ENCODE measurements around the gene KIAA0825.

Gene KIAA0825

GRCh38 chr5:94499806-94500205 is 118.6 kb downstream of the KIAA0825 start:
- DNase-seq = no peak

DNA sequence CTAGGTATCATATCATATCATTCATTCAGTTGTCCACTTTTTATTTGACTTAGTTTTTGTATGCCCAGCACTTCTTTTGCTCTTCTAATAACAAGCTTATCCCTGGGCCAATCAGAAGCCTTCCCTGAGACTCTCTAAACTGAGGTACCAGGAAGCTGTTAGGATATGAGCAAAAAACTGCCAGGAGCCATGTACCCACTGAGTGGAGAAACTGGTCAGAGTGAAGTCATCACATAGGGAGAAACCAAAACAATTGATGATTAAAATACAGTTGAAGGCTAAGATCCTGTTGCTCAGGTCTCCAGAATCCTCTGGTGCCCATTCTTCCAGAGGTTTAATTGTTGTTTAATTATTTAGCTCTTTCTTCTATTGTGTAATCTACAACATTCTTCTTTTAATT is 120.2 kb downstream of the KIAA0825 start:
- DNase-seq = no peak

DNA sequence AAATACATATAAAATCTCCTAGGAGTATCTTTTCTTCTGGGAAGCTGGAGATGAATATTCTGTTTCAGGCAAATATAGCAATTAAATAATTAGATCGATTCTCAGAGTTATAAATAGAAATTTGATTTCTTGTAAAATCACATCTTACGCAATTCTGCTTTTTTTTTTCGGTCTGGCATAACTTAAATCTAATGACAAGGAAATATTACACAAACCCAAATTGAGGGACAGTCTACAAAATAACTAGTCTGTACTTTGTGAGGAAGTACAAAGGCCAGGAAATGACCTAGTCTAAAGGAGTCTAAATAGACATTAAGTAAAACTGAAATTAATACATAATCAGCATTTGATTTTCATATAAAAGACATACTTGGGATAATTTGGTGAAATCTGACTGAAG is 133.3 kb downstream of the KIAA0825 start:
- no peak for DNase-seq

DNA sequence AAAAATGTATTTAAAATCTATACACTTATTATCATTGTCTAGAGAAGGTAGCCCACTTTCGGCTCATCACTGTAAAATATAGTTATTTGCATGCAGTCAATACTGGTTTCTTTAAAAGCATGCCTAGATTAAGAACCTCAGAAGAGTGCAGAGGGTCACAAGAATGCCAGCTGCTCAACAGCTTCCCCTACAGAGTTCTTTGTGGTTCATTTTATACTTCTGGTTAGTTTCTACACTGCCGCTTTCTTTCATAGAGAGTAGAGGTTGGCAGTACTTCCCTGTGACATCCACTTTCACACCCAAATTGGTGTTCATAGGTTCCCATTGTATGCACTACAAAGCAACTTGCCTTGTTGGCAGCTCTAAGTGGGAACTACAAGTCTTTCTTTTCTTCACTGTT is 137.3 kb downstream of the KIAA0825 start:
- DNase-seq = no peak

- DNase-seq = no peak
These were observed 137.9 kb downstream of the KIAA0825 start for GRCh38 chr5:94480486-94480885.

GRCh38 chr5:94473936-94474335 is 144.5 kb downstream of the KIAA0825 start:
- no peak for DNase-seq

- DNase-seq = no peak
These were observed 146.9 kb downstream of the KIAA0825 start for GRCh38 chr5:94471521-94471920.

GRCh38 chr5:94470802-94471201 is 147.6 kb downstream of the KIAA0825 start:
- DNase-seq = no peak

- DNase-seq = no peak
These were observed 148.5 kb downstream of the KIAA0825 start for GRCh38 chr5:94469894-94470329.

GRCh38 chr5:94467954-94468930 is 150.2 kb downstream of the KIAA0825 start:
- DNase-seq = no peak

DNA sequence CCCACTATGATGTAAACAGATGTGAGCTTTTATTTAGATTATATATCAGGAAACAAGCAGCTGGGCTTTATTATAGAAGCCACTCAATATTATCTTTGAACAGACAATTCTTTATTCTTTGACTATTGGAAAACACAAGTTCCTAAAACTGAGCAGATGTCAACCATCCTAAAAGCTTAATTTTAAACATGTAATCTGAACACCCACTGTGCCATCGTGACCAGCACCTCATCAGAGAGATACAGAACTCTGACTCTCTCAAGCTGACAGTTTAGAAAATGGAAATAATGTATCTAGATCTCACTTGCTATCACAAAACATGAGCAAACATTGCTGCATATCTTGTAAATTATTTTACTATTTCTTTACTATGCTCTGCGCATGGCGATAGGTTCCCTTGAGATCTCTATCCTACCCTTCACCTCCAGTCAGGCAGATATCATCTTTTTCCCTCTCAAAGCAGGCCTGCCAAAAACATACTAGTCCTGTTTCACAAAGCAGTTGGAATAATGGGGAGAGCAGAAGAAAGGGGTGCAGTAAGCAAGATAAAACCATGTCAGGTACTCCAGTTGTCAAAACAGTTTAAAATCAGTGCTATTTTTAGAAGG is 151.0 kb downstream of the KIAA0825 start:
- DNase-seq = no peak

GRCh38 chr5:94463739-94464138 is 154.7 kb downstream of the KIAA0825 start:
- DNase-seq = no peak

DNA sequence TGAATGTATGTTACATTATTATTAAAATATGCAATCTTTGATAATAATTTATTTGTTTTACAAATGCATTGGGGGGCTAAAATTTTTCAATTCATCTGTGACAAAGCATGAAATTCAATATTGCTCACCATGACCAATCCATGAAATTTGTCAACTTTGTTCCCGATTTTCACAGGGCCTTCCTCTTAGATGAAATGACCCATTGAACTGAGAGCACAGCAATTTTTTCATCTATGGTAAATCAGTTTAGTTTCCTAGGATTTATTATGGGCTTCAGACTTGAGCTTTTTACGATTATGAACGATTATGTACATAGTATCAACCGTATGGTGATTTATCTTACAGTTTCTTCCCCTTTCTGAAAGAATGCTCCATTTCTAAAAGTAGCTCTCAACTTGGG is 157.3 kb downstream of the KIAA0825 start:
- DNase-seq = no peak

DNA sequence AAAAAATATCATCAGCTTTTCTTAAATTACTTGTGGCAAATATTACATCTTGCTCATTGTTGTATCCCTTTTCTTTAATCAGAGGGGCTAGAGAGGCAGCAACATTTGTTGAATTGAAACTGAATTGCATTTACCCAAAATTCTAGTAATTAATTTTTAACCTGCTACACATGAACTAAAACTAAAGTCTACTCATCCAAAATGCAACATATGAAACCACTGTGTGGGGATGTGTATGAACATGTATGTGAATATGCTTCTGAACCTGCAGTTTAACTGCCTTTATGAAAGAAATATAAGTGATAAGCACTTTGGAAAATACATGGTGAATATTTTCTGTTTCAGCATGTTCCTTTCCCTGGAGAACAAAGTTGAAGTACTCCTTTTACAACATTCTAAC is 158.5 kb downstream of the KIAA0825 start:
- DNase-seq = no peak

- DNase-seq = no peak
These were observed 160.6 kb downstream of the KIAA0825 start for GRCh38 chr5:94457788-94458187.

DNA sequence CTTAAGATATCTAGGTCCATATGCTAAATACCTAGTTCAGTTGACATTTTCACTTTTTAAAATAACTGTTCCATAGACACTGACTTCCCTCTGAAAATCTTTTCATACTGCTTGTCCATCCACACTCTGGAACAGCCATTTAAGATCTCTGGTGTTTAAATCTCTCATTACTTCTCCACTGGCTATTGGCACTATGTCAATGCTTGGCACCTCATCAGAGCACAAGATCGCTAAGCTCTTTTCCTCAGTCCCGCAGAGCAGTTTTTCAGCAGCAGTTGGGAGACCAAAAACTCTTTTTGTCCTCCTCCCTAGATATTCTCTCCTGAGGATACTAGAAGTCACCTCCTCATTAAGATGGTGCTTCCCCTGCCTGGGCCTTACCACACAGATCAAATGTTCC is 172.7 kb downstream of the KIAA0825 start:
- DNase-seq = no peak

DNA sequence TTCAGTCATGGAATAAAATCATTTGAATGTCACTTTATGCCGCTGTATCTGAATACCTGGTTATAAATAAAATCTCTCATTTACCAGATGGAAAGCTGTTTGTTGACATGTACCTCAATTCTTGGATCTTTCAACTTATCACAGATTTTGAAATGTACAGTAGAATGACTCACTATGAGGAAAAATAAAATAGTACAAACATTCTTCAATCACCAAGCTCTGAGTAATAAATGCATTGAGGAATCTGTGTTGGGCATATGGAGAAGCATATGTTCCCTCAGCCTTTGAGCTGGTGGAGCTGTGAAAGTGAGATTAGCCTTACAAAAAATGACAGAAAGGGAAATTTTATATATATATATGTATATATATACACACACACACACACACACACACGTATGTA is 175.4 kb downstream of the KIAA0825 start:
- DNase-seq = no peak

GRCh38 chr5:94442076-94442475 is 176.3 kb downstream of the KIAA0825 start:
- DNase-seq = no peak

DNA sequence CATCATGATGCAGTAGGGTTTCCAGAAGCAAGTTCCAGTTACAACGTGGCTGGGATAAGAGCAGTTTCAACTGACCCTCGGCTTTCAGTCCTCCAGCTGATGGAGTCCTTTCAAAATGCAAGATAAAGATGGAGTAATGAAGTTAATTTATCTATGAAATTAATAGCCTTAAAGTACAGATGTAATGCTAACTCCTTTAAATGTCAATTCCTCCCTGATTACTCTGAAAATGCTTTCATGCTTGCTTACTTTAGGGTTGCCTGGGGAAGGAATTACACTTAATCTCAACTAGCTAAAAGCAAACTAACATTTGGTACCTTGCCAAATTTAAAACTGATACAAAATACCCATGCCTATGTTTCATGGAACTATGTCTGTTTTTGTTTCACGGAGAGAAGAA is 178.4 kb downstream of the KIAA0825 start:
- DNase-seq = no peak

GRCh38 chr5:94433397-94434163 is 184.8 kb downstream of the KIAA0825 start:
- no peak for DNase-seq

DNA sequence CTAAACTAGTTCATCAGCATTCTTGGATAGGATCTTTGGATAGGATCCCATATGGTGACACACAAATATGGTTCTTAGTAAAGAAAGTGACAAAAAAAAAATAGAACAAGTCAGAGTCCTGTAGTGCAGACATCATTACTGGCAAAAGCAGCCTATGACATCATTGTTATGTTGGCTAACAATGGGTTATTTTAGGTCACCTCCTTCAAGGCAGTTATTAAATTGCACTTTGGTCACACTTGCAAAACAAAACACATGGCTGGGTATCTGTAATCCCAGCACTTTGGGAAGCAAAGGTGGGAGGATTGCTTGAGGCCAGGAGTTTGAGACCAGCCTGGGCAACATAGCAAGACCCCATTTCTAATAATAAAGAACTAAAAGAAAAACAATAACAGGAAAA is 185.9 kb downstream of the KIAA0825 start:
- no peak for DNase-seq

DNA sequence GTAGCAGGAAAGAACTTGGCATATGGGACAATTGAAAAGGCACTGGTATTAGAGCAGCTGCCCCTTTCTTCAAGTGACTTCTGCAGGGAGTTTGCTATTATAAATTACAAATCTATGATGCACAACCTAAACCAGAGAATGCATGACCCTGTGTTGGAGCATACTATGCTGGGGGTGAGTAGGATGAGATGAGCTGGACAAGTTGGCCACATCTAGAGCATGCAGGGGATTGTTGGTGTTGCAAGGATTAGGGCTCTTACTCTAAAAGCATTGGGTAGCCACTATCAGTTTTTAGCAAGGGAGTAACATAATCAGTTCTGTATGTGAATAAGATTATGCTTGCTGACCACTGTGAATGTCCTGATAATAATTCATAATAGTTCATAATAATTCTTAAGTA is 186.7 kb downstream of the KIAA0825 start:
- DNase-seq = no peak

GRCh38 chr5:94429566-94429965 is 188.8 kb downstream of the KIAA0825 start:
- DNase-seq = no peak

GRCh38 chr5:94425396-94425795 is 193.0 kb downstream of the KIAA0825 start:
- no peak for DNase-seq

All from activated gamma-delta T cell treated with Interleukin-2 at 50 U/mL for 16 hours (primary cell).